Lower leg skin (tissue), 3 donors: ENCODE data around the gene CLMN.
"Not testable (repeated sequence)": the region's sequence is repeated elsewhere in the genome, so short reads cannot be mapped to it uniquely, and the experiment has no call there.

Experiments used
- POLR2A ChIP-seq, 2 donors: fragments of 450-650 bp; IDR thresholded peaks; one replicate each; pipeline ENCODE4 v1.6.1; 2016 to 2017; ENCODE audit warnings: antibody characterized with exemption in 2 of 2, mild to moderate bottlenecking in 1 of 2, moderate library complexity in 1 of 2
- TF ChIP-seq, protein P1 (sequence below), 3 donors: fragments of 450-650 bp; IDR thresholded peaks; one replicate each; pipeline ENCODE4 v1.5.1; 2016; ENCODE audit warnings: antibody characterized with exemption in 3 of 3, mild to moderate bottlenecking in 3 of 3, moderate library complexity in 2 of 3

DNA sequence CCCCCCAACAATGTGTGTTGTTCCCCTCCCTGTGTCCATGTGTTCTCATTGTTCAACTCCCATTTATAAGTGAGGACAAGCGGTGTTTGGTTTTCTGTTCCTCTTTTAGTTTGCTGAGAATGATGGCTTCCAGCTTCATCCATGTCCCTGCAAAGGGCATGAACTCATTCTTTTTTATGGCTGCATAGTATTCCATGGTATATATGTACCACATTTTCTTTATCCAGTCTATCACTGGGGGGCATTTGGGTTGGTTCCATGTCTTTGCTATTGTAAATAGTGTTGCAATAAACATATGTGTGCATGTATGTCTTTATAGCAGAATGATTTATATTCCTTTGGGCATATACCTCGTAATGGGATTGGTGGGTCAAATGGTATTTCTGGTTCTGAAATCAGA lies 118.0 kb downstream of the CLMN start:
- TF ChIP-seq, protein P1, sequence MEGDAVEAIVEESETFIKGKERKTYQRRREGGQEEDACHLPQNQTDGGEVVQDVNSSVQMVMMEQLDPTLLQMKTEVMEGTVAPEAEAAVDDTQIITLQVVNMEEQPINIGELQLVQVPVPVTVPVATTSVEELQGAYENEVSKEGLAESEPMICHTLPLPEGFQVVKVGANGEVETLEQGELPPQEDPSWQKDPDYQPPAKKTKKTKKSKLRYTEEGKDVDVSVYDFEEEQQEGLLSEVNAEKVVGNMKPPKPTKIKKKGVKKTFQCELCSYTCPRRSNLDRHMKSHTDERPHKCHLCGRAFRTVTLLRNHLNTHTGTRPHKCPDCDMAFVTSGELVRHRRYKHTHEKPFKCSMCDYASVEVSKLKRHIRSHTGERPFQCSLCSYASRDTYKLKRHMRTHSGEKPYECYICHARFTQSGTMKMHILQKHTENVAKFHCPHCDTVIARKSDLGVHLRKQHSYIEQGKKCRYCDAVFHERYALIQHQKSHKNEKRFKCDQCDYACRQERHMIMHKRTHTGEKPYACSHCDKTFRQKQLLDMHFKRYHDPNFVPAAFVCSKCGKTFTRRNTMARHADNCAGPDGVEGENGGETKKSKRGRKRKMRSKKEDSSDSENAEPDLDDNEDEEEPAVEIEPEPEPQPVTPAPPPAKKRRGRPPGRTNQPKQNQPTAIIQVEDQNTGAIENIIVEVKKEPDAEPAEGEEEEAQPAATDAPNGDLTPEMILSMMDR (IDR thresholded peaks at IDR 0.05), result not testable (repeated sequence)
- TF ChIP-seq POLR2A (IDR thresholded peaks at IDR 0.05), result not testable (repeated sequence)
